Eye (tissue), 1 donor: ENCODE results near the gene SLC35G6.

Experiments used
- DNase-seq: peaks from one replicate; pipeline ENCODE4 v3.0.0-alpha.2; 2015

Gene SLC35G6

DNA sequence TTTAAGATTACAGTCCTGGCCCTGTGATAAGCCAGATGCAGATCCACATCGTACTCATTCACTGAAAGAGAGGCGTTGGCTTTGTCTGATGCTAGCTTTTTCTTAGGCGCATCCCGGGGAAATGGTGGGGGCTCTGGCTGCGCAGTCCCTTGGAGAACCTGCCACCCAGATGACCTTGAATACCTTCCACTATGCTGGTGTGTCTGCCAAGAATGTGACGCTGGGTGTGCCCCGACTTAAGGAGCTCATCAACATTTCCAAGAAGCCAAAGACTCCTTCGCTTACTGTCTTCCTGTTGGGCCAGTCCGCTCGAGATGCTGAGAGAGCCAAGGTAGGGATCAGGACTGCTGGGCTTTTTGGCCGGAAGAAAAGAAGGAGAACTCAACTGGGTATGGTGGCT is 26.9 kb downstream of the SLC35G6 start:
- DNase-seq, result no peak

- DNase-seq, result no peak
These were observed 27.6 kb downstream of the SLC35G6 start for GRCh38 chr17:7508846-7509245.

DNA sequence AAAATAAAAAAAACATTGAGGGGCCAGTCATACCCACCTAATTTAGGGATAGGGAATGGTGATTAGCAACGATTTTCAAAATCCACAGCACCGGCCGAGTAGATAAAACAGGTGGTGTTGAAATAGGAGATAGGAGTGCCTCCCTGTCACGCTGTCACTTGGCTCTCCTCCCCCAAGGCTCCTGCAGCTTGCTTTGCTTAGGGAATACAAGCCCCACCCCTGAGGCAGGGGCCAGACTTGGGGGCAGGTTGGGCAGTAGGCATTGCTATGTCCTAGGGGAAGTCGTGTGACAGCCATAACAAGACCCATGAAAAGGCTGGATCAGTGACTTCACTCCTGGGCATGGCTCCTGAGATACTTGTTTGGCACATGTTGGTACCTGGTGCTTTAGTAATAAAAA is 28.7 kb downstream of the SLC35G6 start:
- DNase-seq, result no peak

DNA sequence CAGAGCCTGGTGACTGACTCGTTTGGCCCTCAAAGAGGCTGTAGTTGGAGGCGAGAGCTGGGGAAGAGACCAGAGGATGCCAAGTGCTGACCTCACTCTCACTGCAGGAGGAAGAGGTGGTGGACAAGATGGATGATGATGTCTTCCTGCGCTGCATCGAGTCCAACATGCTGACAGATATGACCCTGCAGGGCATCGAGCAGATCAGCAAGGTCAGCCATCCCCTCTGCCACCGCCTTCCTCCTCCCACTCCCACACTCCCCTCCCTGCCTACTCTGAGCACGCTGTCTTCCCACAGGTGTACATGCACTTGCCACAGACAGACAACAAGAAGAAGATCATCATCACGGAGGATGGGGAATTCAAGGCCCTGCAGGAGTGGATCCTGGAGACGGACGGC is 29.9 kb downstream of the SLC35G6 start:
- no peak for DNase-seq

- no peak for DNase-seq
These were observed 30.9 kb downstream of the SLC35G6 start for GRCh38 chr17:7512105-7512504.

DNA sequence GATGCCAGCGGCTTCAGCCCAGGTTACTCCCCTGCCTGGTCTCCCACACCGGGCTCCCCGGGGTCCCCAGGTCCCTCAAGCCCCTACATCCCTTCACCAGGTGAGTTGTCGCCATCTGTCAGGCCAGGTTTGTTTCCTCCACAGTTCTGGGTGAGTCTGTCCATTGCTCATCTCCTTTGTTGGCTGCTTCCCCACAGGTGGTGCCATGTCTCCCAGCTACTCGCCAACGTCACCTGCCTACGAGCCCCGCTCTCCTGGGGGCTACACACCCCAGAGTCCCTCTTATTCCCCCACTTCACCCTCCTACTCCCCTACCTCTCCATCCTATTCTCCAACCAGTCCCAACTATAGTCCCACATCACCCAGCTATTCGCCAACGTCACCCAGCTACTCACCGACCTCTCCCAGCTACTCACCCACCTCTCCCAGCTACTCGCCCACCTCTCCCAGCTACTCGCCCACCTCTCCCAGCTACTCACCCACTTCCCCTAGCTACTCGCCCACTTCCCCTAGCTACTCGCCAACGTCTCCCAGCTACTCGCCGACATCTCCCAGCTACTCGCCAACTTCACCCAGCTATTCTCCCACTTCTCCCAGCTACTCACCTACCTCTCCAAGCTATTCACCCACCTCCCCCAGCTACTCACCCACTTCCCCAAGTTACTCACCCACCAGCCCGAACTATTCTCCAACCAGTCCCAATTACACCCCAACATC is 31.7 kb downstream of the SLC35G6 start:
- no peak for DNase-seq

GRCh38 chr17:7513850-7514419 is 32.7 kb downstream of the SLC35G6 start:
- DNase-seq, result no peak

DNA sequence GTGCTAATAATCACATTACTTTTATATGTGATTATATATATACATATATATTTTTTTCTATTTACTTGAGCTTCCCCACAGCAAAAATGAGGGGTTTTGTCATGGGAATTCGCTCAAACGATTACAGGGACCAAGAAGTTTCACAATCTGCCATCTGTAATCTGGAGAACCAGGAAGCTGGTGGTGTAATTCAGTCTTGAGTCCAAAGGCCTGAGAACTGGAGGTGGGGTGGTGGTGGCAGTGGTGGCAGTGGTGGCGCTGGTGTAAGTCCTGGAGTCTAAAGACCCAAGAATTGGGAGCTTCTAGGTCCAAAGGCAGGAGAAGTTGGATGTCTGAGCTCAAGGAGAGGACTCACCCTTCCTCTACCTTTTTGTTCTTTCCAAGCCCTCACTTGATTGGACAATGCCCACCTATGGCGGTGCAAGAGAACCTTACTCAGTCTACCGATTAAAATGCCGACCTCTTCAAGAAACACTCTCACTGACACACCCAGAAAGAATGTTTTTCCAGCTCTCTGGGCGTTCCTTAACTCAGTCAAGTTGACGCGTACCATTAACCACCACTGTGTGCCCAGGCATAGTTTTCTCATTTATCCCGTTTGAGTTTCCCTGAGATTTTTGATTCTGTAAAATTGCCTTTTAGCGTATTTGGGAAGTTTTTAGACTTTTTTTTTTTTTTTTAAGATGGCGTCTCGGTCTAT is 34.8 kb downstream of the SLC35G6 start:
- DNase-seq, result no peak

- peak; percentile 4 for DNase-seq
These were observed 41.8 kb downstream of the SLC35G6 start for GRCh38 chr17:7523033-7523432.

GRCh38 chr17:7528842-7529241 is 47.6 kb downstream of the SLC35G6 start:
- DNase-seq, result no peak

- peak; percentile 10 for DNase-seq
These were observed 49.0 kb downstream of the SLC35G6 start for GRCh38 chr17:7530023-7530900.
